HL-60 (cell line): ENCODE results near the gene HLA-DQB2.

Source experiments
- DNase-seq, 2 experiments: peaks; one replicate each; pipeline ENCODE4 v3.0.0-alpha.2; 2010 to 2020; ENCODE audit warnings: low read depth in 1 of 2, low spot score in 1 of 2
- H3K27ac ChIP-seq: fragments of 250-450 bp; sonication (Bioruptor Pico); replicated peaks from 2 replicates; pipeline ENCODE4 v1.5.1; 2020; ENCODE audit warnings: mild to moderate bottlenecking, moderate library complexity
- H3K27me3 ChIP-seq: fragments of 250-450 bp; sonication (Bioruptor Pico); 2 replicates; pipeline ENCODE4 v1.5.1; 2021; ENCODE audit warnings: mild to moderate bottlenecking, moderate library complexity; ENCODE audit not compliant: insufficient read depth, poor library complexity, severe bottlenecking
- H3K4me3 ChIP-seq: replicated peaks from 2 replicates; pipeline ENCODE4 v1.5.1; 2011; ENCODE audit warnings: mild to moderate bottlenecking, control low read depth, low read length; ENCODE audit not compliant: insufficient read depth
- CTCF ChIP-seq: IDR thresholded peaks from one replicate; pipeline ENCODE4 v1.5.1; 2011; ENCODE audit warnings: low read length, control low read depth, inconsistent platforms; ENCODE audit not compliant: insufficient read depth
- GABPA ChIP-seq: IDR thresholded peaks from 2 replicates; pipeline ENCODE4 v1.6.1; 2012; ENCODE audit warnings: low read depth
- POLR2AphosphoS5 ChIP-seq: IDR thresholded peaks from 2 replicates; pipeline ENCODE4 v1.6.1; 2012; ENCODE audit warnings: low read depth
- REST ChIP-seq: IDR thresholded peaks from 2 replicates; pipeline ENCODE4 v1.6.1; 2012; ENCODE audit warnings: low read depth; ENCODE audit not compliant: insufficient replicate concordance
- SPI1 ChIP-seq: IDR thresholded peaks from 2 replicates; pipeline ENCODE4 v1.6.1; 2012; ENCODE audit warnings: low read depth, mild to moderate bottlenecking, borderline replicate concordance

The HLA-DQB2 gene

GRCh38 chr6:32761548-32761947 lies 1.8 kb downstream of the HLA-DQB2 start:
- H3K27me3 ChIP-seq = no peaks in the 10 kb centered on the region
- TF ChIP-seq REST (no peak), POLR2AphosphoS5 (no peak), CTCF (no peak), SPI1 (no peak), GABPA (no peak)
- no peak overlapping the region for H3K4me3 ChIP-seq
- no peak for DNase-seq
- no peak overlapping the region for H3K27ac ChIP-seq

GRCh38 chr6:32761072-32761471 lies 2.3 kb downstream of the HLA-DQB2 start:
- TF ChIP-seq REST = no peak
- TF ChIP-seq POLR2AphosphoS5 = no peak
- TF ChIP-seq CTCF = no peak
- TF ChIP-seq GABPA = no peak
- no peak for TF ChIP-seq SPI1
- H3K4me3 ChIP-seq = no peak overlapping the region

GRCh38 chr6:32759669-32760068 lies 3.7 kb downstream of the HLA-DQB2 start:
- H3K27ac ChIP-seq = no peak overlapping the region
- TF ChIP-seq CTCF (no peak), REST (no peak), SPI1 (no peak), POLR2AphosphoS5 (no peak)
- H3K4me3 ChIP-seq = no peak overlapping the region
- H3K27me3 ChIP-seq = no peaks in the 10 kb centered on the region
- DNase-seq = no peak

More at GRCh38 chr6:32761072-32761471, 2.3 kb downstream of the HLA-DQB2 start:
- no peak overlapping the region for H3K27ac ChIP-seq
- no peak for DNase-seq
- no peaks in the 10 kb centered on the region for H3K27me3 ChIP-seq
